ENCODE results near the gene ATP2B3. TPM values are rescaled to one million over a fixed set of nuclear protein-coding genes. Genes with fewer than 3 reads are reported as not detected.

Gene ATP2B3
- total RNA-seq, 1 experiment from 2014 or later = 0.35 TPM

DNA sequence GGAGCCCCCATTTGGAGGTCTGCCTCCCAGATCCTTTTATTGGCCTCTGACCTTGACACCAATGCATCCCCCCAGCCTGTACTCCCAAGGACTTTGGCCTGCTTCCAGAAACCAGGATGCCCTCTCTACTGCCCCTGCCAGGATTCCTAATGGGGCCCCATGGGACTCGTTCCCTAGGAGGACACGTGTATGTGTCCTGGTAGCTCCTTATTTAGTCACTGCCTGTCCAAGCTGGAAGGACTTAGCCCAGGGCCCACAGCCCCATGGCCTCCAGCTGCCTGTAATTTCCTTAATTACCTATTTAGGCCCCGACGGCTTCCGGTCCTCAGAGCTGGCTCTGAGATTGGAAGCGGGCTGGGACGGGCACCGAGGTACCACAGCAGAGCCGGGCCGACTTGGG is 9.4 kb downstream of the ATP2B3 start:
- no peaks in the 10 kb centered on the region for H3K4me1 Mint-ChIP-seq
- Histone ChIP-seq H2BK12ac (ENCODE audit: insufficient read length, low read depth, low read length) (no peak overlapping the region), H3K56ac (ENCODE audit: insufficient read length, low read depth, low read length) (no peak overlapping the region), H3K9ac (ENCODE audit: extremely low read depth, insufficient read length, low read length) (no peak overlapping the region), H3K79me1 (ENCODE audit: insufficient read depth, low read depth, low read length, poor library complexity, severe bottlenecking) (no peaks in the 10 kb centered on the region), H3K4me1 (ENCODE audit: insufficient read depth, low read length) (no peaks in the 10 kb centered on the region), H3K79me2 (ENCODE audit: insufficient read depth, low read length) (no peaks in the 10 kb centered on the region), H4K8ac (replicated peaks; ENCODE audit: insufficient read length, low read depth, low read length) (no peak overlapping the region), H3K23me2 (ENCODE audit: insufficient read length, low read depth, low read length, poor library complexity, severe bottlenecking) (no peaks in the 10 kb centered on the region), H3K27me3 (ENCODE audit: insufficient read depth, low read length) (no peaks in the 10 kb centered on the region), H3K18ac (ENCODE audit: insufficient read length, low read depth, low read length) (no peak overlapping the region), H2BK5ac (ENCODE audit: insufficient read length, low read length) (no peak overlapping the region), H4K5ac (ENCODE audit: insufficient read length, low read depth, low read length) (no peak overlapping the region), H4K20me1 (ENCODE audit: control insufficient read depth, insufficient read depth, insufficient read length) (no peaks in the 10 kb centered on the region), H3K9me3 (ENCODE audit: control insufficient read depth, low read depth, low read length) (peaks cover 49% of the 10 kb centered on the region), H3K14ac (ENCODE audit: insufficient read depth, low read length) (no peak overlapping the region; the same call in 1 of the 2 replicates), H3K23ac (ENCODE audit: insufficient read length, low read depth, low read length) (no peak overlapping the region), H3K4me2 (ENCODE audit: insufficient read depth, insufficient read length, low read length) (no peak overlapping the region), H2AFZ (ENCODE audit: low read length) (no peak overlapping the region), H3T11ph (ENCODE audit: low read length) (no peak overlapping the region), H2BK120ac (ENCODE audit: low read depth, low read length, poor library complexity, severe bottlenecking) (no peak overlapping the region), H3K27ac (ENCODE audit: insufficient read length, low read depth, low read length) (no peak overlapping the region), H3K4ac (ENCODE audit: low read depth, low read length) (no peak overlapping the region), H2BK20ac (ENCODE audit: low read depth, low read length, poor library complexity, severe bottlenecking) (no peak overlapping the region), H2AK5ac (ENCODE audit: insufficient read length, low read length) (no peak overlapping the region), H2BK15ac (ENCODE audit: low read depth, low read length) (no peak overlapping the region), H4K91ac (ENCODE audit: insufficient read length, low read depth, low read length) (no peak overlapping the region)
- WGBS (ENCODE audit: extremely low coverage, insufficient read length, low lambda C conversion rate) = no CpG with 5 or more reads among the region's 10 CpGs
- H3K4me3 Mint-ChIP-seq = no peak overlapping the region
- H3K9me3 Mint-ChIP-seq = peaks cover 66 to 68% of the 10 kb centered on the region in 2 experiments
- H3K27me3 Mint-ChIP-seq (ENCODE audit: low read depth) = peaks cover 8% of the 10 kb centered on the region
- TF ChIP-seq, protein P1, sequence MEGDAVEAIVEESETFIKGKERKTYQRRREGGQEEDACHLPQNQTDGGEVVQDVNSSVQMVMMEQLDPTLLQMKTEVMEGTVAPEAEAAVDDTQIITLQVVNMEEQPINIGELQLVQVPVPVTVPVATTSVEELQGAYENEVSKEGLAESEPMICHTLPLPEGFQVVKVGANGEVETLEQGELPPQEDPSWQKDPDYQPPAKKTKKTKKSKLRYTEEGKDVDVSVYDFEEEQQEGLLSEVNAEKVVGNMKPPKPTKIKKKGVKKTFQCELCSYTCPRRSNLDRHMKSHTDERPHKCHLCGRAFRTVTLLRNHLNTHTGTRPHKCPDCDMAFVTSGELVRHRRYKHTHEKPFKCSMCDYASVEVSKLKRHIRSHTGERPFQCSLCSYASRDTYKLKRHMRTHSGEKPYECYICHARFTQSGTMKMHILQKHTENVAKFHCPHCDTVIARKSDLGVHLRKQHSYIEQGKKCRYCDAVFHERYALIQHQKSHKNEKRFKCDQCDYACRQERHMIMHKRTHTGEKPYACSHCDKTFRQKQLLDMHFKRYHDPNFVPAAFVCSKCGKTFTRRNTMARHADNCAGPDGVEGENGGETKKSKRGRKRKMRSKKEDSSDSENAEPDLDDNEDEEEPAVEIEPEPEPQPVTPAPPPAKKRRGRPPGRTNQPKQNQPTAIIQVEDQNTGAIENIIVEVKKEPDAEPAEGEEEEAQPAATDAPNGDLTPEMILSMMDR (conservative IDR thresholded peaks at IDR 0.05) = no peak
- DNase-seq = no peak
- H3K27ac Mint-ChIP-seq = no peak overlapping the region; a peak in 1 of 7 replicates
- peaks cover 0 to 5% (median 2%) of the 10 kb centered on the region in 3 experiments; a peak in 4 of 7 replicates for H3K36me3 Mint-ChIP-seq (ENCODE audit: insufficient read depth in 1 of 3, low read depth in 3 of 3)

All from H9 (cell line).